DMS114 treated with DMSO at 0.1 percent for 48 hours (cell line): ENCODE data around the gene NPAS2.

Experiments used
- DNase-seq: peaks from one replicate; lab custom pipeline; 2025; ENCODE audit not compliant: unreplicated experiment; lab: John Stamatoyannopoulos, UW

The NPAS2 gene, protein sequence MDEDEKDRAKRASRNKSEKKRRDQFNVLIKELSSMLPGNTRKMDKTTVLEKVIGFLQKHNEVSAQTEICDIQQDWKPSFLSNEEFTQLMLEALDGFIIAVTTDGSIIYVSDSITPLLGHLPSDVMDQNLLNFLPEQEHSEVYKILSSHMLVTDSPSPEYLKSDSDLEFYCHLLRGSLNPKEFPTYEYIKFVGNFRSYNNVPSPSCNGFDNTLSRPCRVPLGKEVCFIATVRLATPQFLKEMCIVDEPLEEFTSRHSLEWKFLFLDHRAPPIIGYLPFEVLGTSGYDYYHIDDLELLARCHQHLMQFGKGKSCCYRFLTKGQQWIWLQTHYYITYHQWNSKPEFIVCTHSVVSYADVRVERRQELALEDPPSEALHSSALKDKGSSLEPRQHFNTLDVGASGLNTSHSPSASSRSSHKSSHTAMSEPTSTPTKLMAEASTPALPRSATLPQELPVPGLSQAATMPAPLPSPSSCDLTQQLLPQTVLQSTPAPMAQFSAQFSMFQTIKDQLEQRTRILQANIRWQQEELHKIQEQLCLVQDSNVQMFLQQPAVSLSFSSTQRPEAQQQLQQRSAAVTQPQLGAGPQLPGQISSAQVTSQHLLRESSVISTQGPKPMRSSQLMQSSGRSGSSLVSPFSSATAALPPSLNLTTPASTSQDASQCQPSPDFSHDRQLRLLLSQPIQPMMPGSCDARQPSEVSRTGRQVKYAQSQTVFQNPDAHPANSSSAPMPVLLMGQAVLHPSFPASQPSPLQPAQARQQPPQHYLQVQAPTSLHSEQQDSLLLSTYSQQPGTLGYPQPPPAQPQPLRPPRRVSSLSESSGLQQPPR

DNA sequence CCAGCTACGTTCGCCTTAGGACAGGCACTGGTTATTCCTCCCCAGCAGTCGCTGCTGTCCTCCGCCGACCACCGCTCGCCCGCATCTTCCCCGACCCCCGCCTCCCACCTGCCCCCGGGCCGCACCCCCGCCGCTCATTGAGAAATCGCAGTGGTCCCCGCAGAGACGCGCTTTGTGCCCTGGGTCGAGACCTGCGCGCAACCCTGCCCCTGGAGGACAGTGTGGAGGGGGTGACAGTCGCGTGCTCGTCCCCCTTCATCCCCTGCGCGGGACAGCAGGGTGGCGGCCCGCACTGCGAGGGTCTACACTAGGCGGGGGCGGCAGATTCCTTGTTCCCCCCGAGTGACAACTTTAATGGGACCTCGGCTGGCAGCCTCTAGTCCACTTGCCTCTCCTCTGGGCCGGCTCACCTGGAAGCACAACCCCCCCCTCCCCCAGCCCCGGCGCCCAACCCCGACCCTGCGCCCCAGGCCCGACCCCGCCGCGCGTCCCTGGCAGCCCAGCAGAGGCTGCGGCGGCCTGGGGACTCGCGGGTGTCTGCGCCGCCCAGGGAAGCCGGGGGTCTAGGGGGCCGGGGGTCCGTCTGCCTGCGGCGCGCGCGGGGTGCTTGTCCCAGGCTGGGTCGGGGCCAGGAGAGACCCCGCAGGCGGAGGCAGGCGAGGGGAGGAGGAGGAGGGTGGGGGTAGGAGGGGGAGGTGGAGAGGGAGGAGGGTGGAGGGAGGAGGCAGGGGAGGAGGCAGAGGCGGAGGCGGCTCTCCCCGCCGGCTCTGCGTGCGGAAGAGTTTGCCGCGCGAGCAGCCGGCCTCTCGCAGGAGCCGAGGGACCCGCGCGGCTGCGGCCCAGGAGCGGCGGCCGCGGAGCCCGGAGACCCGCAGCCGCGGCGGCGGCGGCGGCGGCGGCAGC is at the start of gene NPAS2:
Gene NPAS2 (plus strand): TSS at position 770 of the 903 bp plus-strand sequence. CDS start 84,616 bp downstream, outside the sequence.
- DNase-seq, result no peak

DNA sequence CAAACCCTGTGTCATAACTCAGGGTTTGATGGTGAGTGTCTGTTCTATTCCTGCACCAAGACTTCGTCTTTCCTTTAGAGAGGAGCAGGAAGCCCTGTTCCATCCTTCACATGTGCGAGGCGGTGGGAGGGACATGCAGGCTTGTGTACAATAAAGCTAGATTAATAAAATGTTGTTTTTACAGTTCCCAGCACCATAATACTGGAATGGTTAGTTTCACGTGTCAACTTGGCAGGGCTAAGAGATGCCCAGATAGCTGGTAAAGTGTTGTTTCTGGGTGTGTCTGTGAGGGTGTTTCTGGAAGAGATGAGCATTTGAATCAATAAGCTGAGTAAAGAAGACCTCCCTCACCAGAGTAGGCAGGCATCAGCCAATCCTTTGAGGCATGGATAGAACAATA is 48.8 kb upstream of the NPAS2 start:
- DNase-seq, result no peak

DNA sequence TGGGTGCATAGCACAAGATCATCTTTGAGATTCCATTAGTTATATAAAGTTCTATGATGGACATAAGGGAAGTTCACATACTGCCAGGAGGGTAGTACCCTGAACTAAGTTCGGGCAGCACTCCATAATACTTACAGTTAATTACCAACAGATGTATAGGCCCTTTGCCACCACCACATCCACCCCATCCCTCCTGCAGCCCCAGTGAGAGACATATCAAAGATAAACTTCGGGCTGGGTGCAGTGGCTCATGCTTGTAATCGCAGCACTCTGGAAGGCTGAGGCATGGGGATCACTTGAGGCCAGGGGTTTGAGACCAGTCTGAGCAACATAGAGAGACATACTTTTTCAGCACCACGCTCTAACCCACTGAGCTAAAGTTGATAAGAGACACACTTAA is 46.4 kb upstream of the NPAS2 start:
- no peak for DNase-seq

DNA sequence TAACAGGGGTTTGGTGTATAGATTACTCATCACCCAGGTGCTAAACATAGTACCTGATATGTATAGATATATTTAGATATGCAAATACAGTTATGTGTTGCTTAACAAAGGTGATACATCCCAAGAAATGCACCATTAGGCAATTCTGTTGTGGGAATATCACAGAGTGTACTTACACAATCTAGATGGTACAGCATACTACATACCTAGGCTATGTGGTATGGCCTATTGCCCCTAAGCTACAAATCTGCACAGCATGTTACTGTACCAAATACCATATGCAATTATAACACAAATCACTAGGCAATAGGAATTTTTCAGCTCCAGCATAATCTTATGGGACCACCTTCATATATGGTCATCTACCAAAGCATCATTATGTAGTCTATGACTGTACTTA is 43.5 kb upstream of the NPAS2 start:
- no peak for DNase-seq

DNA sequence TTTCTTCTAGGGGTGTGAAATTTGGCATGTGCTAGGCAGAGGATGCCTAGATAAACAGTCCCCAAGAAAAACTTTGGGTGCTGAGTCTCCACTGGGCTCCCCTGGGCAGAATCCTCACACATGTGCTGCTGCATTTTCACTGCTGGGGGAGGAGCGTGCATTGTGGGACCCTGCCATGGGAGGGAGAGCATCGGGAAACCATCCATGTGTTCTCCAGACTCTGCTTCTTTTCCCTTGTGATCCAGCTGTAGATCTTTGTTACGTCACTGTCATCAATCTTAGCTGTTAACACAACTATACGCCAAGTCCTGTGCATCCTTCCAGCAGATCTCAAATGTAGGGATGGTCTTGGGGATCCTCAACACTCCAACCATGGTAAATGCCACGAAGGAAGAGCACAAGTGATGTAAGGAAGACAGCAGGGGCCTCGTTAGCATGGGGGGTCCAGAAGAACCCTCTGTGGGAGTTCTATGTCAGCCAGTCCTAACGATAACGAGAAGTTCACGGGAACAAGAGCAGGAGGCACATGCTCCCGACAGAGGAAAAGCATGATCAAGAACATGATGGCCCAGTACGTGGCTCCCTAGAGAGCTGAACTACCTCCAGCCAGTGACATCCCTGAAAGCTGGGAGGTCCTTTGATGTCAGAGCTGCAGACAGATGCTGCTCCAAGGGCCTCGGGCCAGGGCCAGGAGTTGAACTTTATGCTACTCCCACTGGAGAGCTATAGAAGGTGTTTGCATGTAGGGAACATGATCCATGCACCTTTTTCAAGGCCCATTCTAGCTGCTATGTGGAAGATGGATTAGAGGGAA is 41.1 kb upstream of the NPAS2 start:
- no peak for DNase-seq

DNA sequence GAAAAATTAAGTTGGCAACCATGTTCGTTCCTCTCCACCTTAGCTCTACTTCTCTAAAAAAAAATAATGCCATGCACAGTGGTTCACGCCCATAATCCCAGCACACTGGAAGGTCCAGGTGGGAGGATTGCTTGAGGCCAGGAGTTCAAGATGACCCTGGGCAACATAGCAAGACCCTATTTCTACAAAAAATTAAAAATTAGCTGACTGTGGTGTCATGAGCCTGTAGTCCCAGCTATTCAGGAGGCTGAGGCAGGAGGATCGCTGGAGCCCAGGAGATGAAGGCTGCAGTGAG is 40.1 kb upstream of the NPAS2 start:
- no peak for DNase-seq

DNA sequence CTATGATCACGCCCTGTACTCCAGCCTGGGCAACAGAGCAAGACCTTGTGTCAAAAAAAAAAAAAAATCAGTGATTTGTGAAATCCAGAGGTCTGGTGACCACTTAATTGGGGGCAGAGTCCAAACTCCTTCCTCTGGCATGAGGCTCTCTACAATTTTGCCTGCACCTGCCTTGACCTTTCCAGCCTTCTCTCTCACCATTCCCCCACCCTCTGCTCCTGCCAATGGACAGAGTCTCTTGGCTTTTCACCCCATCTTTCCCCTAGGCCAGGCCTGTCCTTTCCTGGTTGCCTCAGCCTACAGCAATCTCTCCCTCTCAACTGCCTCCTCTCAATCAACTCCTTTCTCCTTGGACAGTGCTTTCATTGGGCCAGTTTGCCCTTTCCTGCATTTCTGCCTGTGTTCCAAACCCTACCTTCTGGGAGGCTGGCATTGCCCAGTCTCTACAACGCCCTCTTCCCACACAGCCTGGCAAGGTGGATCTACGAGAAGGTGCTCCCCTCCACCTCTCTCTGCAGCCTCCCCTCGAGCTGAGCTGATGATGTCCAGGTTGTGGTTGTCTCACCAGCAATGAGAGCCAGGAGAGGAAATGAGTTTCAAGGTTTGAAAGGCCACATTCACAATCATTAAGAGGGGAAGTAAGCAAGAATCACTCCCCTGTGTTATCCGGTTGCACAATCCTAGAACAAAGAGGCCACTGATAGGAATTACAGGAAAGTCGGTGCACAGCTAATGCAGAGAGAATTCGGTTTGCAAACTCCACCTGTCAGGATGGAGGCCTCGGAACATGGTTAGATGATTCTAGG is 39.5 kb upstream of the NPAS2 start:
- DNase-seq, result no peak

DNA sequence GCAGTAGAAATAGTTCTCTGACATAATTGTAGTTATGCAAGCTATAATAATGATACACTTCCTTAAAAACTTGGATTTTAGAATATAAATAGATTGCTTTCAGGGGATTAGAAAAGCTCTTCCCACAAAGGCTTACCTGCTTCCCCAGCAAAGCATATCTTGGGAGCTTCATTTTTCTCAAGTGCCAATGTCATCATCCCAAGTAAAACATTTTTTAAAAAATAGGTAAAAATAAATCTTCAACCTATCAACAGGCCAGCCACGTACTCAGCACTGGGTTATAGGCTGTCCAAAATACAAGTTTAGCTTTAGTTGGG is 39.0 kb upstream of the NPAS2 start:
- DNase-seq, result no peak

DNA sequence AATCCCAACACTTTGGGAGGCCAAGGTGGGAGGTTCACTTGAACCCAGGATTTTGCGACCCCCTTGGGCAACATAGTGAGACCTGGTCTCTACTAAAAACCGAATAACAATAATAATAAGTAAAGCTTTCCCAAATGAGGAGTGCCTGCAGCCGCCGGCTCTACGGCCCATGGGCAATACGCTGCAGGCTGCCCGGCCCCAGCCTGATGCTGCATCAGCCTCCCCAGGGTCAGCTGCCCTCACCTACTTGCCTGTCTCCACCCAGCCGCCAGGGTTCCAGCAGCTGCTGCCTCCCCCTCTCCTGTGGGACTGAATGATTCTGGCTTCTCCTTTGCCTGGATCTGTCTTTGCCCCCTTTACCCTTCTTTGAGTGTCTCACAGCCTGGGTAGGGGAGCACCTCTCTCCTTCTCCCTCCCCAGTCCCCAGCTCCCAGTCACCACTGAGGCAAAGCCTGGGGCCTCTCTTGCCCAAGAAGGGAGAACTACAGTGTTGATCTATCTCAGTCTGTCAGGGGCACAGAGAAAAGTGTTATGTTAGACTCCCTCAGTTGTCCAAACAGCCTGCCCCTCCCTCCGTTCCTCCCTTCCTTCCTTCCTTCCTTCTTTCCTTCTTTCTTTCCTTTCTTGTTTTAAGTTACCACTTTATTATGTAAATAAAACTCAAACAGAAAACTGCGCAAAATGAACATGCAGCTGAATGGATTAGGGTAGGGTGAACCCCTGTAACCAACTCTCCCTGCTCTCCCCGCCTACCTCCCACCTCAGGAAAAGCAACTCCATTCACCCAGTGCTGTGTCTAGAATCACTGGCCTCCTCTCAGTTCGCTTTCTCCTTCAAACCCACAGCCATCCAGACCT is 38.2 kb upstream of the NPAS2 start:
- DNase-seq, result no peak

DNA sequence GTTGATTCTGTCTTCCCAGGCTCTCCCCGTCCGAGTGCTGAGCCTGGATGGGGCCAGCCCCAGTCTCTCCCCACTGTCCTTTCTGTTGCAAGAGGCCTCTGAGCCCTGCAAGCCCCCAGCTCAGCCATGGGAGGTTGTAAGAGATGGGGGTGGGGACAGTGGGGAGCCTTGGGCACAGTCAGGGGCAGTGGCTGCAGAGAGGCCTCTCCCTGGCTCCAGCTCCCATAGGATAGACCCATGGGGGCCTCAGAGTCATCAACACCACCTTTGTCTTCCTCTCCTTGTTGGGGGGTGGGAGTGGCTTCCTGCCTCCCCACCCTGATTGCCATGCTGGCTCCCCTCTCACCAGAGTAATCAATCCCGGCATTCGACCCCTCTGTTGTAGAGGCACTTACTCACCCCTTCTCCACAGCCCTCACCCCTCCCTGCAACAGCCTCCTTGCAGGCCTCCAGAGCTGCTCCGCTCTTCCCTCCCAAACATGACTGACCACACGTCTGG is 37.5 kb upstream of the NPAS2 start:
- no peak for DNase-seq

DNA sequence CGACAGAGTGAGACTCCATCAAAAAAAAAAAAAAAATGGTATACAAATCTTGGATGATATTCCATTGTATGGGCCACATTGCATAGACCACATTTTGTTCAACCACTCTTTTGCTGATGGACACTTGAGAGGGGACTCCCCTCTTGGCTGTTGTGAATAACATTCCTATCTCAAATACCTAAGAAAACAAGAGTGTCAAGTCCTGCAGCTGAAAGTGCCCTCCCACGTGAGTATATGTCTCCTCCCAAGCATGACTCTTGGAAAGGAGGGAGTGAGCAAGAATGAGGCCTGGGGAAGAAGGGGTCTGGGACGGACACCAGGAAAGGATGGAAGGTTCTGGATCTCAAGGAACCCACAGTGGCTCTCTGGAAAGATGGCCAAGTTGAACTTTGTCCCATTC is 36.0 kb upstream of the NPAS2 start:
- no peak for DNase-seq

DNA sequence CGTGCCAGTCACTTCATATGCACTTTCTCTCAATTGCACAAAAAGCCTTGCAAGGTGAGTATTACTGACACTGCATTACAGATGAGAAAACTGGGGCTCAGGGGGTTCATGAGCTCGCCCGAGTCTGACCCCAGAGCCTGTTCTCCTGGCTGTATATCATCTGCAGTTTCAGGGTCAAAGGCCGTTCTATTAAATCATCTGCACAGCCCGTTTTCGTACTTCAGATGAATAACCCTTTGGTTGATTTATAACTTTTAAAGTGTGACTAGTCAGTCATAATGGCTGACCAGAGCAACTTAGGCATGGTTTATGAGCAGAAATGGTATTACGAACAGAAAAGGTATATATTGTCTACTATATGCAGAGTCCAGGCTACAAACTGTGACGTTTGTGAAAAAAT is 35.3 kb upstream of the NPAS2 start:
- DNase-seq, result no peak

DNA sequence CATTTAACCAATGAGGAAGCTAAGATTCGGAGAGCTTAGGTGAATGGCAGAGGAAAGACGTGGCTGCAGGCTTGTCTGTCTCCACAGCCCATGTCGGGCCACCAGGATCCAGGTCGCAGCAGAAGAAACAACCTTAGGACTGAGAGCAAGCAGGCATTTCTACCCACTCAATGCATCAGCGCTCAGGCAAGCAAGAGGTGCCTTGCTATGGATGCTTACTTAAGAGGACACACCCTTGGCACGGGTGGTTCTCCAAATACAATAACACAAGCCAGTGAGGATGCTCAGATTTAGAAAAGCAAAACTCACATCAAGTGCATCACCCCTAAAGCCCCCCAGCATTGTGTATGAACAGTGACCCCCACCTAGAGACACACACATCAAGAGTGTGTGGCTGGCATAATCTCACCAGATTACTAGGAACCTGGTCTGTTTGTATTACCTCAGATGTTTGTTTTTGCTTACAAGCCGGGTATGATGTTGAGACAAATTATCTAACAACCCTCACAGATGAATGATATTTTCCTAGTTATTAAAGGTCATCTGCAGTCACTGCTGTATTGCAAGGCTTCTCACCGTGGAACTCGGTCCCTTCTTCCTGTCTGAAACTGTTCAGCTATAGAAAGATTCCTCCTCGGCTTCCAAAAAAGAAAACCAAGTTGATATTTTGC is 34.2 kb upstream of the NPAS2 start:
- no peak for DNase-seq

DNA sequence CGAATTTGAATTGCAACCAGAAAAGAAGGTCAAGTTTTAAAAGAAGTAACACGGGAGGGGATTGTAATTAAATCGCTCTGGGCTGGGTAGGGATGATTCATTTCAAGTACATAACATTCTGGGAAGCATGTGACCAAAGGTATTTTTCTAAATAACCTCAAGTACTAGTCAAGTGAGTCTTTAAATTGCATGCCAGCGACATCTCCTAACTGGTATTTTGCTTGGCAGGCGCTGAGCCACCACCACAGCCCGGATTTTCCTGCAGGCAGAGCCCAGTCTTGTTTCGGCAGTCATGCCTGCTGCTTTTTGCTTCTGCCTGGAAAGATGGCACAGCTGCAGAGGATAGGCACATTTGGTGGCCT is 33.7 kb upstream of the NPAS2 start:
- DNase-seq, result no peak

DNA sequence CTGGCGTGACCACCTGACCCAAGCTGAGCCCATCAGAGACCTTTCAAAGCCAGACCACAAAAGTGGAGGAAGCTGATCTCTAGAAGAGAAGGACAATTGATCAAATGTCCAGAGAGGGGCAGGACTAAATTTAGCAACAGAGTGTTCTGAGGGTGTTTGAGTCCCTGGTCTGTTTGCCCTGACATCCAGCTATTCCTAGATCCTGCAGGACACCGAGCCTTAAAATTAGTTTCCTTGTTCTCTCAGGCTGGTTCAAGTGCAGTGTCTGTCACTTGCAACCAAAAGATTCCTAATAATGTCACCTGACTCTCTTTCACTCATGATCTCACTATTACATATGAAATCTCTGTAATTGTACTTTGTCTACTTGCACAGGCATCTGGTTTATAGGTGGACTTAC is 33.0 kb upstream of the NPAS2 start:
- DNase-seq, result no peak

DNA sequence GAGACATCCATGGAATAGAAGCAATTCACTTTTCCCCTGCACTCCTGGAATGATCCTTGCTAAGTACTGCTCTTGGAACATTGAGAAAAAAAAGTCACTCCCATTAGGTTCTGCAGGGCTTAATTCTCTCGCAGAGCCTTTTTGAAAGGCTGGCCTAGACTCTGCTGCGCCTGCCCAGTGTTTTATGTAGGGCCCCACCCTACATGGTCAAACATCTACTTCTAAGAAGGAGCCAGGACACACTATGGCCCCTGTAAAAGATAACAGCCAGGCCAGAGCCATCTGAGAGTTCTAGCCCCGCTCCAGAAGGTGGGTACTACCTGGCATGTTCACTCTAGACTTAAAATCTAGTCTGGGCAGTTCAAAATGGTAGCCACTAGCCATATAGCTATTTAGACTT is 30.6 kb upstream of the NPAS2 start:
- DNase-seq, result no peak

DNA sequence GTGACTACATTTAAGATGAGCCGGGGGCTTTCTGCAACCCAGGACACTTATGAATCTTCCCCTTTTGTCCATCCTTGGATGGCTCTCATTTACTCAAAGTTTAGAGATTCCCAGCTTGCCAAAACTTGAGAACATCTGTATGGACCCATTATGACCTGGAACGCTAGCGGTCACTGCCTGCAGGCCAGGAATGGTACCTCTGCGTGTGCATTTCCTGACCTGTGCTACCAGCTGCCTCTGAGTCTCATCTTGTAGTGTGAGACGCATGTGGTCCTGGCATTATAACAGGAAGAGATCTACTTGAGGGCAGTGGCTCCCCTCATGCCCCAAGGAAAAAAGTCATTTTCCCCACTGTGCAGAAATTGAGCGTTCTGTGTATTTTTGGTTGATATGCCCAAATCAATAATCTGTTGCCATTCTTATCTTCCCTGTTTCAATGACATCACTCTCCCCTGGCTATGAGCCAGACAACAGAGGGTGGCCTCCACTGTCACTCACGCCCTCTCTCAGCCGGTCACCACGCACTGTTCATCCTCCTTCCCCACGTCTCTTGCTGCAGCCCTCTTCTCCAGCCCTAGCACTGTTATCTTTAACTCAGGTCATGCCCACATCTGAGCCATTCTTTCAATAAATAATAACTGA is 28.5 kb upstream of the NPAS2 start:
- no peak for DNase-seq

DNA sequence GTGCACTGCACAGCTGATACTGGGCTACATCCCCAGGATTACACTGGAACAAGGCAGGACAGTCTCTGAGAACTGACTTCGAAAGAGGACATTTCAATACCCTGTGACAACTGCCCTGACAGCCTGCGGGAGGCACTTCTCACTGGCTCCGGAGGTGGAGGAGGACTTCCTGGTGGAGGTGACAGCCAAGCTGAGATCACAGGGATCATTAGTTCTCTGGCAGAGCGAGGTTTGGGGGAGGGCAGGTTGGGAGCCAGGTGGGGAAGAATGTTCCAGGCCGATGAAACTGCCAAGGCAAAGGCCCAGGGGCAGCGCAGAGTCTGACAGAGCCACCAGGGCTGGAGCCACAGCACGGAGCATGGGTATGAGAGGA is 28.0 kb upstream of the NPAS2 start:
- DNase-seq, result no peak
